Measurements from ENCODE around the gene BAZ1A. TPM values are rescaled to one million over a fixed set of nuclear protein-coding genes. Genes with fewer than 3 reads are reported as not detected.
A peak's percentile ranks its signal among the peaks of the same experiment; 100 is the strongest.

Gene BAZ1A
- total and polyA plus RNA-seq, 7 donors, result 7.5 to 28.3 (median 15.4) TPM

- WGBS, 3 donors, result 42 to 70% (median 52%) methylated on average over 3 of the region's 3 CpGs
- Histone ChIP-seq H3K4me3 (no peak overlapping the region), H3K27ac (peak overlapping the region; percentile 51), H3K36me3 (ENCODE audit: insufficient read depth in 1 of 2, low read depth in 1 of 2) (peaks cover 4 to 11% of the 10 kb centered on the region in 2 donors), H3K4me1 (peaks cover 30% of the 10 kb centered on the region), H3K9me3 (no peaks in the 10 kb centered on the region), H3K27me3 (ENCODE audit: insufficient read depth in 3 of 3, low read length in 2 of 3) (no peaks in the 10 kb centered on the region)
- ATAC-seq (no peak), DNase-seq (no peak)
- TF ChIP-seq CTCF (IDR thresholded peaks at IDR 0.05), result no peak
- intact Hi-C loops (cut with DNase I), result no loop called here
Measured at GRCh38 chr14:34707722-34708121, 167.4 kb downstream of the BAZ1A start.

Other genes starting within 250 kb of the BAZ1A start
- gene SNX6, start 245.2 kb downstream of the BAZ1A start, total RNA-seq, result 10 to 100 TPM; 36.3 to 45.5 (median 44.4) TPM
- 10 to 100 TPM; 30.7 to 66.2 (median 42.6) TPM for gene SNX6, start 245.2 kb downstream of the BAZ1A start, polyA plus RNA-seq
- gene CFL2, start 160.8 kb downstream of the BAZ1A start, total RNA-seq, result 100 to 1,000 TPM; 529 to 767 (median 721) TPM
- gene CFL2, start 160.8 kb downstream of the BAZ1A start, polyA plus RNA-seq, result 100 to 1,000 TPM; 158 to 616 (median 541) TPM
- 10 to 100 TPM; 30.6 to 39.6 (median 34.6) TPM for gene SRP54, start 107.6 kb upstream of the BAZ1A start, total RNA-seq
- gene SRP54, start 107.6 kb upstream of the BAZ1A start, polyA plus RNA-seq, result 10 to 100 TPM; 27.9 to 51.2 (median 44.1) TPM
- gene FAM177A1, start 170.9 kb upstream of the BAZ1A start, total RNA-seq, result 10 to 100 TPM; 33.1 to 83.3 (median 60.3) TPM
- 10 to 100 TPM; 32.9 to 61.2 (median 35.9) TPM for gene FAM177A1, start 170.9 kb upstream of the BAZ1A start, polyA plus RNA-seq
- 10 to 100 TPM; 22.9 to 37.1 (median 27.9) TPM for gene PPP2R3C, start 246.6 kb upstream of the BAZ1A start, total RNA-seq
- gene PPP2R3C, start 246.6 kb upstream of the BAZ1A start, polyA plus RNA-seq, result 10 to 100 TPM; 30.9 to 67.0 (median 39.3) TPM
- gene PRORP, start 247.2 kb upstream of the BAZ1A start, total RNA-seq, result 10 to 100 TPM; 15.1 to 23.0 (median 17.0) TPM
- gene PRORP, start 247.2 kb upstream of the BAZ1A start, polyA plus RNA-seq, result 10 to 100 TPM; 11.3 to 23.5 (median 21.6) TPM